Breast epithelium (tissue), 4 donors: Measurements from ENCODE around the gene SMIM28. TPM values are rescaled to one million over a fixed set of nuclear protein-coding genes. Genes with fewer than 3 reads are reported as not detected.

ENCODE experiments used
- DNase-seq, 2 donors: peaks; one replicate each; pipeline ENCODE4 v3.0.0-alpha.2; 2019; ENCODE audit warnings: low spot score in 2 of 2
- H3K27ac ChIP-seq, 2 donors: fragments of 200-600 bp; sonication (generic) in 1 of 2; one replicate each; pipeline ENCODE4 v1.5.1; 2016 to 2019; ENCODE audit warnings: mild to moderate bottlenecking in 1 of 2
- H3K27me3 ChIP-seq, 2 donors: fragments of 200-600 bp; sonication (generic) in 1 of 2; one replicate each; pipeline versions ENCODE4 v1.5.1 to v1.6.0; 2017 to 2019; ENCODE audit warnings: control low read depth in 1 of 2, mild to moderate bottlenecking in 1 of 2
- H3K36me3 ChIP-seq: fragments of 200-600 bp; one replicate; pipeline ENCODE4 v1.5.1; 2019
- H3K4me1 ChIP-seq, 2 donors: fragments of 200-600 bp; sonication (generic); one replicate each; pipeline ENCODE4 v1.5.1; 2016 to 2019; ENCODE audit warnings: control low read depth in 1 of 2
- H3K4me3 ChIP-seq, 3 donors: fragments of 200-600 bp; sonication (generic); 1 replicate in 2 of 3; 2 replicates in 1 of 3; pipeline ENCODE4 v1.5.1; 2016 to 2019; ENCODE audit warnings: mild to moderate bottlenecking in 3 of 3, moderate library complexity in 2 of 3
- H3K9me3 ChIP-seq, 2 donors: fragments of 200-600 bp; sonication (generic) in 1 of 2; one replicate each; pipeline ENCODE4 v1.5.1; 2016 to 2019; ENCODE audit warnings: control low read depth in 1 of 2
- POLR2A ChIP-seq: fragments of 450-650 bp; IDR thresholded peaks from one replicate; pipeline ENCODE4 v1.6.1; 2016; ENCODE audit warnings: antibody characterized with exemption, mild to moderate bottlenecking, moderate library complexity
- POLR2AphosphoS5 ChIP-seq, 3 donors: sonication (generic); formaldehyde crosslinking; IDR thresholded peaks; one replicate each; pipeline ENCODE4 v1.6.1; 2017; ENCODE audit warnings: antibody characterized with exemption in 3 of 3
- intact Hi-C: fragments of 100-400 bp; cut with DNase I; formaldehyde crosslinking; loops from one replicate; pipeline ENCODE4 v1.15.1; 2023; ENCODE audit warnings: low total_unique reads
- total RNA-seq, 3 donors: library from RNA; depleted of rRNA; stranded (reverse); fragments of >200 nt; gene quantifications; one replicate each; pipeline ENCODE4 v1.1.0, GENCODE V29; 2016
- TF ChIP-seq, protein P1 (sequence below), 3 donors: fragments of 450-650 bp; IDR thresholded peaks; one replicate each; pipeline ENCODE4 v1.5.1; 2016 to 2017; ENCODE audit warnings: antibody characterized with exemption in 3 of 3, mild to moderate bottlenecking in 3 of 3, moderate library complexity in 3 of 3

Gene SMIM28
- total RNA-seq, 3 donors from 2014 or later, result not detected

GRCh38 chr6:138404666-138405337, 27.1 kb downstream of the SMIM28 start:
- Histone ChIP-seq H3K4me1 (no peaks in the 10 kb centered on the region), H3K27me3 (no peaks in the 10 kb centered on the region), H3K9me3 (no peaks in the 10 kb centered on the region), H3K36me3 (peaks cover 4% of the 10 kb centered on the region), H3K4me3 (peak overlapping the region; percentile 77 to 88 (median 79)), H3K27ac (peak overlapping the region; percentile 93 to 99)
- TF ChIP-seq POLR2AphosphoS5 (IDR thresholded peaks at IDR 0.05) (no peak), POLR2A (no peak)
- TF ChIP-seq, protein P1, sequence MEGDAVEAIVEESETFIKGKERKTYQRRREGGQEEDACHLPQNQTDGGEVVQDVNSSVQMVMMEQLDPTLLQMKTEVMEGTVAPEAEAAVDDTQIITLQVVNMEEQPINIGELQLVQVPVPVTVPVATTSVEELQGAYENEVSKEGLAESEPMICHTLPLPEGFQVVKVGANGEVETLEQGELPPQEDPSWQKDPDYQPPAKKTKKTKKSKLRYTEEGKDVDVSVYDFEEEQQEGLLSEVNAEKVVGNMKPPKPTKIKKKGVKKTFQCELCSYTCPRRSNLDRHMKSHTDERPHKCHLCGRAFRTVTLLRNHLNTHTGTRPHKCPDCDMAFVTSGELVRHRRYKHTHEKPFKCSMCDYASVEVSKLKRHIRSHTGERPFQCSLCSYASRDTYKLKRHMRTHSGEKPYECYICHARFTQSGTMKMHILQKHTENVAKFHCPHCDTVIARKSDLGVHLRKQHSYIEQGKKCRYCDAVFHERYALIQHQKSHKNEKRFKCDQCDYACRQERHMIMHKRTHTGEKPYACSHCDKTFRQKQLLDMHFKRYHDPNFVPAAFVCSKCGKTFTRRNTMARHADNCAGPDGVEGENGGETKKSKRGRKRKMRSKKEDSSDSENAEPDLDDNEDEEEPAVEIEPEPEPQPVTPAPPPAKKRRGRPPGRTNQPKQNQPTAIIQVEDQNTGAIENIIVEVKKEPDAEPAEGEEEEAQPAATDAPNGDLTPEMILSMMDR (IDR thresholded peaks at IDR 0.05), result no peak
- intact Hi-C loops, result no loop called here
- DNase-seq, result no peak

DNA sequence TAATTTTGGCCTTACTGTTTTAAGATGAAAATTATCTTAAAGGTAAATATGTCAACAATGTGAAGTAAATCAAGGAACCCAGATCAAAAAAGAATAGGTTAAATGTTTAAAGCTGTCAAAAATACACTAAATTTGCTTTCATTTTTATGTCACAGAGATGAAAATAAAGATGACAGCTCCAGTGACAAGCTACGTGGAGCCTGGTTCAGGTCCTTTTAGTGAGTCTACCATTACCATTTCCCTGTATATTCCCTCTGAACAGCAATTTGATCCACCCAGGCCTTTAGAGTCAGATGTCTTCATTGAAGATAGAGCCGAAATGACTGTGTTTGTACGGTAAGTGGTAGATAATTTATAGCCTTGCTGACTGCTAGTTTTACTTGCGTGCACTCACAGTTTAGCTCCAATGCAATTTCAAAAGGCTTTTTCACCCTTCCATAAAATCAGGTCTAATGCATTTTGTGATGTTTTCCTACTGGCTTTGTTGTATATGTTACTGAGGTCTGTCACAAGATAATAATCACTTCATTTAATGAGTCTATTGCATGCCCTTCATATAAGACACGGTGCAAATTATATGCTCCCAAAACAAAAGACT, 28.2 kb downstream of the SMIM28 start:
- Histone ChIP-seq H3K9me3 (no peaks in the 10 kb centered on the region), H3K36me3 (peaks cover 4% of the 10 kb centered on the region), H3K4me1 (no peaks in the 10 kb centered on the region), H3K27ac (peak overlapping the region; percentile 17 to 93), H3K4me3 (no peak overlapping the region), H3K27me3 (no peaks in the 10 kb centered on the region)
- no peak for DNase-seq
- intact Hi-C loops, result no loop called here
- TF ChIP-seq, protein P1 (IDR thresholded peaks at IDR 0.05), result no peak
- TF ChIP-seq POLR2A, result no peak
- no peak for TF ChIP-seq POLR2AphosphoS5 (IDR thresholded peaks at IDR 0.05)

- peaks cover 4% of the 10 kb centered on the region for H3K36me3 ChIP-seq
These were observed 28.7 kb downstream of the SMIM28 start for GRCh38 chr6:138406443-138406842.

DNA sequence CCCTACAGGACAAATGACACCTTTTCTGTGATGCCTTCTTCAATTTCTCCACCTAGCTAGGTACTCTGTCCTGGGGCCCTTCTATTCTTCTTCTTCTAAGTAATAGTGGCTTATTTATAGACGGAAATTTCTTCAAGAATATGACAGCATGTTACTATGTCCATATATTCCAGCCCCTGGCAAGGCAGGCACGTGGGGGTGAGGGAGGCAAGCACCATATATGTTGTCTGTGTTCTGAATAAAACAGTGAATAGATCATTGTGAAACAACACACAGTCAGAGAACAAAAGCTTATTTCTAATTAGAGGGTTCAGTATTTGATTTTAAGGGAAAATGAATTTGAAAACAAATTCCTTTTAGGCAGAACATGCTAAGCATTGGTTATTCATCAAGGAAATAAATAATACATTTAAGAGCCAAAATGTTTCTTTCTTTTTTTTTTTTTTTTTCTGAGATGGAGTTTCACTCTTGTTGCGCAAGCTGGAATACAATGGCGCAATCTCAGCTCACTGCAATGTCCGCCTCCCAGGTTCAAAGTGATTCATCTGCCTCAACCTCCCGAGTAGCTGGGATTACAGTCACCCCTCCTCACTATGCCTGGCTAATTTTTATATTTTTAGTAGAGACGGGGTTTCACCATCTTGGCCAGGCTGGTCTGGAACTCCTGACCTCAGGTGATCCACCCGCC, 32.5 kb downstream of the SMIM28 start:
- peak overlapping the region; percentile 66 to 75 for H3K27ac ChIP-seq
- H3K4me3 ChIP-seq, result no peak overlapping the region
- H3K9me3 ChIP-seq, result no peaks in the 10 kb centered on the region
- H3K4me1 ChIP-seq, result no peaks in the 10 kb centered on the region
- DNase-seq, result no peak
- intact Hi-C loops, result no loop called here
- no peaks in the 10 kb centered on the region for H3K27me3 ChIP-seq
- peaks cover 4% of the 10 kb centered on the region for H3K36me3 ChIP-seq
- TF ChIP-seq POLR2A (no peak), POLR2AphosphoS5 (IDR thresholded peaks at IDR 0.05) (peak in 2 of 3 donors; percentile 34 to 48)

More at GRCh38 chr6:138406443-138406842, 28.7 kb downstream of the SMIM28 start:
- H3K4me1 ChIP-seq, result no peaks in the 10 kb centered on the region
- TF ChIP-seq, protein P1 (IDR thresholded peaks at IDR 0.05), result peak in 1 of 3 donors; percentile 12
- no peak for TF ChIP-seq POLR2A
- no peaks in the 10 kb centered on the region for H3K27me3 ChIP-seq
- H3K9me3 ChIP-seq, result no peaks in the 10 kb centered on the region
- DNase-seq, result no peak
- no peak overlapping the region for H3K4me3 ChIP-seq
- peak overlapping the region; percentile 1 to 17 for H3K27ac ChIP-seq
- intact Hi-C loops, result no loop called here

DNA sequence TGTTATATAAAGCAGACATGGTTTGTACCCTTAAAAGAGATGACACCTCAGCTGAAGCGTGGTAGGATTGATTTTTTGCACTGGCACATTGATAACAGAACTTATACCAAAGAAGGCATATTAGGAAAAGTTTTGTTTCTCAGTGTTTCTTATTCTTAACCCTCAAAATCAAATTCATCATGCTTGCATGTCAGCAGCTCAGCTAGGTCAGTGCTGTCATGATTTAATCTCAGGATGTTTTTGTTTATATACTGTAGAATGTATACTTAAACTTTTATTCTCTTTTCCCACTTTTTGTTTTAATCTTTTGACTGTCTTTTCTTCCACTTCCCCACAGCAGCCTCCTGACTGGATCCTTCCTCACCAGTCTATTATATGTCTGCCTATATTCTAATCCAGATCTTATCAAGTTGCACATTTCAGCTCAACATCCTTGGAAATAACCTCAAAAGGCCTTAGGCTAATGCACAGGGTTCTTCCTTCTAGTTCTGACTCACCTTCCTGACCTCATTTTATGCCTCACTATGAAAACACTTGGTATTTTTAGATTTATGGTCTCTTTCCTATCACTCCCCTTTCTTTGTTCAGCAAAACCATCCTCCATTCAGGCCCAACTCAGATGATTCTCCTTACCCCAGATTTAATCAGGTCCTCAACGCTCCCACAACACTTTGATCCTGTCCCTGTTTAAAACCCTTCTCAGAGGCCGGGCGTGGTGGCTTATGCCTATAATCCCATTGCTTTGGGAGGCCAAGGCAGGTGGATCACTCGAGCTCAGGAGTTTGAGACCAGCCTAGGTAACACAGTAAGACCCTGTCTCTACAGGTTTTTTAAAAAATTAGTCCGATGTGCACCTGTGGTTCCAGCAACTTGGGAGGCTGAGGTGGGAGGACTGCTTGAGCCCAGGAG, 33.5 kb downstream of the SMIM28 start:
- Histone ChIP-seq H3K4me1 (no peaks in the 10 kb centered on the region), H3K27ac (peak overlapping the region; percentile 67 to 75), H3K4me3 (no peak overlapping the region), H3K27me3 (no peaks in the 10 kb centered on the region), H3K9me3 (no peaks in the 10 kb centered on the region), H3K36me3 (peaks cover 4% of the 10 kb centered on the region)
- DNase-seq, result no peak
- TF ChIP-seq, protein P1 (IDR thresholded peaks at IDR 0.05), result no peak
- intact Hi-C loops, result no loop called here
